GM18951 (cell line): ENCODE results near the gene FNDC1.

Source experiments
- POLR2A ChIP-seq: IDR thresholded peaks from 4 replicates; pipeline ENCODE4 v1.6.1; 2011; ENCODE audit warnings: mild to moderate bottlenecking; ENCODE audit not compliant: insufficient read length, insufficient read depth; ENCODE audit errors: extremely low read depth
- in situ Hi-C: fragments of 300-500 bp; cut with MboI; formaldehyde crosslinking; loops from one replicate; pipeline ENCODE4 v1.12.0; 2022; ENCODE audit warnings: low sequenced_read_pairs, mixed read lengths, inconsistent platforms; ENCODE audit not compliant: unreplicated experiment

FNDC1 gene

GRCh38 chr6:159137676-159138075 is 31.5 kb upstream of the FNDC1 start:
- in situ Hi-C loops, result no loop called here
- no peak for TF ChIP-seq POLR2A

- in situ Hi-C loops, result no loop called here
- TF ChIP-seq POLR2A, result no peak
These were observed 26.7 kb upstream of the FNDC1 start for GRCh38 chr6:159142531-159142930.

- in situ Hi-C loops, result no loop called here
- no peak for TF ChIP-seq POLR2A
These were observed 20.6 kb upstream of the FNDC1 start for GRCh38 chr6:159148641-159149040.

- no peak for TF ChIP-seq POLR2A
- in situ Hi-C loops, result no loop called here
These were observed 19.6 kb upstream of the FNDC1 start for GRCh38 chr6:159149641-159150040.

GRCh38 chr6:159151266-159151855 is 17.8 kb upstream of the FNDC1 start:
- in situ Hi-C loops, result no loop called here
- TF ChIP-seq POLR2A, result no peak

- in situ Hi-C loops, result no loop called here
- no peak for TF ChIP-seq POLR2A
These were observed 17.2 kb upstream of the FNDC1 start for GRCh38 chr6:159152041-159152440.

GRCh38 chr6:159152782-159153181 is 16.4 kb upstream of the FNDC1 start:
- in situ Hi-C loops, result no loop called here
- no peak for TF ChIP-seq POLR2A

GRCh38 chr6:159155679-159156078 is 13.5 kb upstream of the FNDC1 start:
- in situ Hi-C loops, result no loop called here
- no peak for TF ChIP-seq POLR2A

- TF ChIP-seq POLR2A, result no peak
- in situ Hi-C loops, result no loop called here
These were observed 13.1 kb upstream of the FNDC1 start for GRCh38 chr6:159156089-159156488.

GRCh38 chr6:159157431-159157830 is 11.8 kb upstream of the FNDC1 start:
- in situ Hi-C loops, result no loop called here
- TF ChIP-seq POLR2A, result no peak

- no peak for TF ChIP-seq POLR2A
- in situ Hi-C loops, result no loop called here
These were observed 7.4 kb upstream of the FNDC1 start for GRCh38 chr6:159161839-159162238.

- no peak for TF ChIP-seq POLR2A
- in situ Hi-C loops, result no loop called here
These were observed 5.3 kb upstream of the FNDC1 start for GRCh38 chr6:159163901-159164370.

- in situ Hi-C loops, result no loop called here
These were observed 536 bp upstream of the FNDC1 start for GRCh38 chr6:159168536-159169192.

GRCh38 chr6:159169557-159170332 is 545 bp downstream of the FNDC1 start:
- in situ Hi-C loops, result no loop called here
- no peak for TF ChIP-seq POLR2A

More at GRCh38 chr6:159168536-159169192, 536 bp upstream of the FNDC1 start:
- TF ChIP-seq POLR2A, result no peak

GRCh38 chr6:159170333-159170672 is 1.1 kb downstream of the FNDC1 start:
- in situ Hi-C loops, result no loop called here

More at GRCh38 chr6:159170333-159170672, 1.1 kb downstream of the FNDC1 start:
- TF ChIP-seq POLR2A, result no peak
